Neural cell (in vitro differentiated cells): Measurements from ENCODE around the gene PPP4R3A.

Source experiments
- CTCF ChIP-seq: fragments of 450-650 bp; IDR thresholded peaks from 2 replicates; pipeline ENCODE4 v1.5.1; 2014; ENCODE audit warnings: antibody characterized with exemption, mild to moderate bottlenecking, moderate library complexity; ENCODE audit not compliant: poor library complexity, severe bottlenecking
- EZH2 ChIP-seq: fragments of 200-600, 300-800 bp; shearing (Covaris generic), sonication (generic); IDR thresholded peaks from 2 replicates; pipeline ENCODE4 v1.6.1; 2014; ENCODE audit warnings: antibody characterized with exemption, low read length, borderline replicate concordance, mild to moderate bottlenecking; ENCODE audit not compliant: insufficient read depth, poor library complexity, severe bottlenecking
- POLR2AphosphoS5 ChIP-seq: IDR thresholded peaks from 2 replicates; pipeline ENCODE4 v1.6.1; 2012
- RAD21 ChIP-seq: fragments of 450-650 bp; conservative IDR thresholded peaks from 2 replicates; pipeline ENCODE4 v1.6.1; 2014; ENCODE audit warnings: antibody characterized with exemption, mild to moderate bottlenecking, moderate library complexity
- SMC3 ChIP-seq: fragments of 450-650 bp; conservative IDR thresholded peaks from 2 replicates; pipeline ENCODE4 v1.6.1; 2014; ENCODE audit warnings: antibody characterized with exemption, mild to moderate bottlenecking, moderate library complexity; ENCODE audit not compliant: poor library complexity

DNA sequence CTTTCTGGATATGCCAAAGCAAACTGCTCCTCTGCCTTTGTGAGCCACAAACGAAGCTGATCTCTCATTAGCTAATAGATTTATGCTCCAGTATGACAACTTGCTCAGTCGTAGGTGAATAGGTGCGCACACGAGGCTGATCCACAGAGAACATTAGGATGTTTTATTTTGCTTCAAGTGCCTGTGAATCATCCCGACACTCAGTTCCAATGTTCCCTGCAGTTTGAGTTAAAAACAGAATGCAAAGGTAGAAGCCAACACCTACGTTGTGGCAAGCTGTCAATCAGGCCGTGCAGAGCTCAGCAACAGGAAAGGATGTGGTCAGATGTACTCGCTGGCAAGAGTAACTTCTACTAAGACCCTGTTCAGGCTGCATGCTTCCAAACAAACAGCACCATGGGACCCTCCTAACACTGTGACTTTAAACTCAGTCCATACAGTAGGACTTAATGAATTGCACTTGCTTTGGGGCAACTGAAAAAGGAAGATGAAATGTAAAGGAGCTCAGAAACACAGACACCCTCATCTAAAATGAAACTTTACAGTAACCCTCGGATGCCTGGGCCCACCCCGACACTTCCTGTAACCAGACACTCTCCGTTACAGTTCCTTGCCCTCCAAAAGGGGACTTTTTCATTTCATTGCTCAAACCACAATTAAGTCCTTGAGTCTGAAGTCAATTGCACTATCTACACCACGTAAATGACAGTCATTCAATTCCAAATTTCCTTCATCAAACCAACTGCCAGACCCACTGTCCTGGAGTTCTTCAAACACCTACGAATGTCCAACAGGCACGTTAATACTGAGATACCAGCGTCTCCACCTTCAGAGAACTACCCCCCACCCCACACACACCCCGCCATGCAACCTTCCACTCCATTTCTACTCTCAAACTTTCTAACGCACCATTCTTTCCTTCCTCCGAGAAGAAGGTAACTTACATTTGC is 94.0 kb downstream of the PPP4R3A start:
- no peak for TF ChIP-seq CTCF
- no peak for TF ChIP-seq EZH2
- TF ChIP-seq SMC3: no peak
- no peak for TF ChIP-seq POLR2AphosphoS5
- TF ChIP-seq RAD21: no peak
